ENCODE results near the gene HAL. TPM values are rescaled to one million over a fixed set of nuclear protein-coding genes. Genes with fewer than 3 reads are reported as not detected.
A peak's percentile ranks its signal among the peaks of the same experiment; 100 is the strongest.

HAL gene
- total and polyA plus RNA-seq, 2 of the 13 experiments (the other 11 are each of a cell fraction or from before 2014, with no cell fraction given) = 0.89 to 37.8 TPM

DNA sequence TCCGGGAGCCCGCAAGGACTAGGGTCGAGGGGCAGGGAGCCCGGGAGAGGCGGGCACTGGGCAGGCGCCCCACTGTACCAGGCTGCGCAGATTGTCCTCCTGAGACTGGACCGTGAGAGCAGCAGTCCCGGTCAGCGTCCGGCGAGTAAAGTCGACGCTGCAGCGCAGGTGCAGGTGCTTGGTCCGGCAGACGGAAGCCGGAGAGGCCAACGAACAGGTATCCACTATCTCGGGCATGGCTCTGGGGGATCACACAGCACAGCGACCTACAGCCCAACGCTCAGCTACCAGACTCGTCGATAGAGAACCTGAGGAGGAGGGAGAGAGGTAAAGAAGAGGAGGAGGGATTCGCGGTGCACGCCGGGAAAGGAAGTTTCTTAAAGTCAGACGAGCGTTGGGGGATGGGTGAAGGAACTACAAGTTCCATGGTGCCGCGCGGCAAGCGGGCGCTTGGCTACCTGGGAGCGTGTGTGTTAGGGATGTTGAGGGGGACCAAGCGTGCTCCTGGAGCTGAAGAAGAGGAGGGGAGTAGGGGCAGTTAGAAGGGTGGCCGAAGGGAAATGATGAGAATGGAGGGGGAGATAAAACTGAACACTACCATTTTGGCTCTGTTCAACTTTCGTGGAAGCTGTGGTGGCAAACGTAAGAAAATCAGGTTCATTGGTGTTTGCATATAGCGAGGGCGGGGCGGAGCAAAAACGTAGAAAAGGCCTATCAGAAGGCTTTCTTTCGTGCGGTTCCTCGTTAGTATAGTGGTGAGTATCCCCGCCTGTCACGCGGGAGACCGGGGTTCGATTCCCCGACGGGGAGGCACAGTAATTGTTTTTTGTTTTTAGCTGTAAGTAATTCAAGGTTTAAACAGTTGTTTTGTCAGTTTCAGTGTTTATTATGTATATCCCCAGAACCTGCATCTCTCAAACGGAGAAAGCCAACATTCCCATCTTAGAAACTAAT, 39.4 kb upstream of the HAL start, which contains the start of gene LTA4H (continued):
- no peak for TF ChIP-seq HOXA9 (CRISPR knock-in tag; IDR thresholded peaks at IDR 0.05; ENCODE audit: borderline replicate concordance)
- TF ChIP-seq ZNF34 (CRISPR knock-in tag; IDR thresholded peaks at IDR 0.05; ENCODE audit: borderline replicate concordance) = no peak
- TF ChIP-seq ZNF468 (CRISPR knock-in tag; IDR thresholded peaks at IDR 0.05) = 0 out of 2 replicates have a peak, but pooled peaks have one; percentile 18
- no peak for TF ChIP-seq STAT5B (CRISPR knock-in tag; IDR thresholded peaks at IDR 0.05)
- peak; percentile 24 for TF ChIP-seq SP4 (CRISPR knock-in tag; IDR thresholded peaks at IDR 0.05)
- TF ChIP-seq FOSL2 (CRISPR knock-in tag; IDR thresholded peaks at IDR 0.05) = peak; percentile 36
- TF ChIP-seq TCF12 (IDR thresholded peaks at IDR 0.05) = no peak
- TF ChIP-seq TCF12 (CRISPR knock-in tag; IDR thresholded peaks at IDR 0.05) = no peak
- no peak for TF ChIP-seq SCMH1 (CRISPR knock-in tag; IDR thresholded peaks at IDR 0.05; ENCODE audit: borderline replicate concordance)
- TF ChIP-seq ZNF101 (CRISPR knock-in tag; IDR thresholded peaks at IDR 0.05; ENCODE audit: borderline replicate concordance, low read depth) = no peak
- no peak for TF ChIP-seq SNRNP70 (IDR thresholded peaks at IDR 0.05; ENCODE audit: low read depth, low read length)
- TF ChIP-seq, protein P1, sequence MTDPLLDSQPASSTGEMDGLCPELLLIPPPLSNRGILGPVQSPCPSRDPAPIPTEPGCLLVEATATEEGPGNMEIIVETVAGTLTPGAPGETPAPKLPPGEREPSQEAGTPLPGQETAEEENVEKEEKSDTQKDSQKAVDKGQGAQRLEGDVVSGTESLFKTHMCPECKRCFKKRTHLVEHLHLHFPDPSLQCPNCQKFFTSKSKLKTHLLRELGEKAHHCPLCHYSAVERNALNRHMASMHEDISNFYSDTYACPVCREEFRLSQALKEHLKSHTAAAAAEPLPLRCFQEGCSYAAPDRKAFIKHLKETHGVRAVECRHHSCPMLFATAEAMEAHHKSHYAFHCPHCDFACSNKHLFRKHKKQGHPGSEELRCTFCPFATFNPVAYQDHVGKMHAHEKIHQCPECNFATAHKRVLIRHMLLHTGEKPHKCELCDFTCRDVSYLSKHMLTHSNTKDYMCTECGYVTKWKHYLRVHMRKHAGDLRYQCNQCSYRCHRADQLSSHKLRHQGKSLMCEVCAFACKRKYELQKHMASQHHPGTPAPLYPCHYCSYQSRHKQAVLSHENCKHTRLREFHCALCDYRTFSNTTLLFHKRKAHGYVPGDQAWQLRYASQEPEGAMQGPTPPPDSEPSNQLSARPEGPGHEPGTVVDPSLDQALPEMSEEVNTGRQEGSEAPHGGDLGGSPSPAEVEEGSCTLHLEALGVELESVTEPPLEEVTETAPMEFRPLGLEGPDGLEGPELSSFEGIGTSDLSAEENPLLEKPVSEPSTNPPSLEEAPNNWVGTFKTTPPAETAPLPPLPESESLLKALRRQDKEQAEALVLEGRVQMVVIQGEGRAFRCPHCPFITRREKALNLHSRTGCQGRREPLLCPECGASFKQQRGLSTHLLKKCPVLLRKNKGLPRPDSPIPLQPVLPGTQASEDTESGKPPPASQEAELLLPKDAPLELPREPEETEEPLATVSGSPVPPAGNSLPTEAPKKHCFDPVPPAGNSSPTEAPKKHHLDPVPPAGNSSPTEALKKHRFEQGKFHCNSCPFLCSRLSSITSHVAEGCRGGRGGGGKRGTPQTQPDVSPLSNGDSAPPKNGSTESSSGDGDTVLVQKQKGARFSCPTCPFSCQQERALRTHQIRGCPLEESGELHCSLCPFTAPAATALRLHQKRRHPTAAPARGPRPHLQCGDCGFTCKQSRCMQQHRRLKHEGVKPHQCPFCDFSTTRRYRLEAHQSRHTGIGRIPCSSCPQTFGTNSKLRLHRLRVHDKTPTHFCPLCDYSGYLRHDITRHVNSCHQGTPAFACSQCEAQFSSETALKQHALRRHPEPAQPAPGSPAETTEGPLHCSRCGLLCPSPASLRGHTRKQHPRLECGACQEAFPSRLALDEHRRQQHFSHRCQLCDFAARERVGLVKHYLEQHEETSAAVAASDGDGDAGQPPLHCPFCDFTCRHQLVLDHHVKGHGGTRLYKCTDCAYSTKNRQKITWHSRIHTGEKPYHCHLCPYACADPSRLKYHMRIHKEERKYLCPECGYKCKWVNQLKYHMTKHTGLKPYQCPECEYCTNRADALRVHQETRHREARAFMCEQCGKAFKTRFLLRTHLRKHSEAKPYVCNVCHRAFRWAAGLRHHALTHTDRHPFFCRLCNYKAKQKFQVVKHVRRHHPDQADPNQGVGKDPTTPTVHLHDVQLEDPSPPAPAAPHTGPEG (CRISPR knock-in tag; IDR thresholded peaks at IDR 0.05) = 0 out of 2 replicates have a peak, but pooled peaks have one; percentile 41
- TF ChIP-seq MXD4 (CRISPR knock-in tag; IDR thresholded peaks at IDR 0.05) = peak; percentile 80; the same call in 1 of the 2 replicates
- TF ChIP-seq ZNF136 (CRISPR knock-in tag; IDR thresholded peaks at IDR 0.05; ENCODE audit: low read depth) = no peak; the same call in 1 of the 2 replicates
- TF ChIP-seq, protein P2, sequence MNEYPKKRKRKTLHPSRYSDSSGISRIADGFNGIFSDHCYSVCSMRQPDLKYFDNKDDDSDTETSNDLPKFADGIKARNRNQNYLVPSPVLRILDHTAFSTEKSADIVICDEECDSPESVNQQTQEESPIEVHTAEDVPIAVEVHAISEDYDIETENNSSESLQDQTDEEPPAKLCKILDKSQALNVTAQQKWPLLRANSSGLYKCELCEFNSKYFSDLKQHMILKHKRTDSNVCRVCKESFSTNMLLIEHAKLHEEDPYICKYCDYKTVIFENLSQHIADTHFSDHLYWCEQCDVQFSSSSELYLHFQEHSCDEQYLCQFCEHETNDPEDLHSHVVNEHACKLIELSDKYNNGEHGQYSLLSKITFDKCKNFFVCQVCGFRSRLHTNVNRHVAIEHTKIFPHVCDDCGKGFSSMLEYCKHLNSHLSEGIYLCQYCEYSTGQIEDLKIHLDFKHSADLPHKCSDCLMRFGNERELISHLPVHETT (CRISPR knock-in tag; conservative IDR thresholded peaks at IDR 0.05) = no peak; the same call in 1 of the 2 replicates
- TF ChIP-seq ZSCAN12 (CRISPR knock-in tag; IDR thresholded peaks at IDR 0.05) = no peak
- TF ChIP-seq, protein P3, sequence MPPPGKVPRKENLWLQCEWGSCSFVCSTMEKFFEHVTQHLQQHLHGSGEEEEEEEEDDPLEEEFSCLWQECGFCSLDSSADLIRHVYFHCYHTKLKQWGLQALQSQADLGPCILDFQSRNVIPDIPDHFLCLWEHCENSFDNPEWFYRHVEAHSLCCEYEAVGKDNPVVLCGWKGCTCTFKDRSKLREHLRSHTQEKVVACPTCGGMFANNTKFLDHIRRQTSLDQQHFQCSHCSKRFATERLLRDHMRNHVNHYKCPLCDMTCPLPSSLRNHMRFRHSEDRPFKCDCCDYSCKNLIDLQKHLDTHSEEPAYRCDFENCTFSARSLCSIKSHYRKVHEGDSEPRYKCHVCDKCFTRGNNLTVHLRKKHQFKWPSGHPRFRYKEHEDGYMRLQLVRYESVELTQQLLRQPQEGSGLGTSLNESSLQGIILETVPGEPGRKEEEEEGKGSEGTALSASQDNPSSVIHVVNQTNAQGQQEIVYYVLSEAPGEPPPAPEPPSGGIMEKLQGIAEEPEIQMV (CRISPR knock-in tag; IDR thresholded peaks at IDR 0.05; ENCODE audit: low read depth) = no peak; the same call in 1 of the 2 replicates
- no peak for TF ChIP-seq TAF15 (IDR thresholded peaks at IDR 0.05; ENCODE audit: low read depth, low read length, poor library complexity, severe bottlenecking)
- TF ChIP-seq ZNF660 (CRISPR knock-in tag; IDR thresholded peaks at IDR 0.05; ENCODE audit: borderline replicate concordance, low read depth) = no peak
- no peak for TF ChIP-seq TCF7 (IDR thresholded peaks at IDR 0.05; ENCODE audit: low read depth)
